B cell (primary cell): ENCODE results near the gene RERE.

Experiments used
- CTCF ChIP-seq: fragments of 200-600 bp; IDR thresholded peaks from one replicate; pipeline ENCODE4 v1.8.0; 2022; ENCODE audit warnings: antibody characterized with exemption, mild to moderate bottlenecking
- EZH2 ChIP-seq: IDR thresholded peaks from 2 replicates; pipeline ENCODE4 v1.6.1; 2012; ENCODE audit warnings: borderline replicate concordance, low read depth, mild to moderate bottlenecking, moderate library complexity, low read length; ENCODE audit not compliant: insufficient read depth, poor library complexity, severe bottlenecking

GRCh38 chr1:8816264-8816663, 1.2 kb downstream of the RERE start:
- no peak for TF ChIP-seq CTCF
- no peak for TF ChIP-seq EZH2
